Neural progenitor cell (in vitro differentiated cells): Measurements from ENCODE around the gene NUDT16L1.

Experiments
- CTCF ChIP-seq: fragments of 200-600 bp; sonication (generic); IDR thresholded peaks from 2 replicates; pipeline ENCODE4 v1.5.1; 2017; ENCODE audit warnings: antibody characterized with exemption, mild to moderate bottlenecking
- EZH2 ChIP-seq: fragments of 200-600 bp; sonication (generic); IDR thresholded peaks from 2 replicates; pipeline ENCODE4 v1.6.1; 2017; ENCODE audit warnings: antibody characterized with exemption, mild to moderate bottlenecking, moderate library complexity

DNA sequence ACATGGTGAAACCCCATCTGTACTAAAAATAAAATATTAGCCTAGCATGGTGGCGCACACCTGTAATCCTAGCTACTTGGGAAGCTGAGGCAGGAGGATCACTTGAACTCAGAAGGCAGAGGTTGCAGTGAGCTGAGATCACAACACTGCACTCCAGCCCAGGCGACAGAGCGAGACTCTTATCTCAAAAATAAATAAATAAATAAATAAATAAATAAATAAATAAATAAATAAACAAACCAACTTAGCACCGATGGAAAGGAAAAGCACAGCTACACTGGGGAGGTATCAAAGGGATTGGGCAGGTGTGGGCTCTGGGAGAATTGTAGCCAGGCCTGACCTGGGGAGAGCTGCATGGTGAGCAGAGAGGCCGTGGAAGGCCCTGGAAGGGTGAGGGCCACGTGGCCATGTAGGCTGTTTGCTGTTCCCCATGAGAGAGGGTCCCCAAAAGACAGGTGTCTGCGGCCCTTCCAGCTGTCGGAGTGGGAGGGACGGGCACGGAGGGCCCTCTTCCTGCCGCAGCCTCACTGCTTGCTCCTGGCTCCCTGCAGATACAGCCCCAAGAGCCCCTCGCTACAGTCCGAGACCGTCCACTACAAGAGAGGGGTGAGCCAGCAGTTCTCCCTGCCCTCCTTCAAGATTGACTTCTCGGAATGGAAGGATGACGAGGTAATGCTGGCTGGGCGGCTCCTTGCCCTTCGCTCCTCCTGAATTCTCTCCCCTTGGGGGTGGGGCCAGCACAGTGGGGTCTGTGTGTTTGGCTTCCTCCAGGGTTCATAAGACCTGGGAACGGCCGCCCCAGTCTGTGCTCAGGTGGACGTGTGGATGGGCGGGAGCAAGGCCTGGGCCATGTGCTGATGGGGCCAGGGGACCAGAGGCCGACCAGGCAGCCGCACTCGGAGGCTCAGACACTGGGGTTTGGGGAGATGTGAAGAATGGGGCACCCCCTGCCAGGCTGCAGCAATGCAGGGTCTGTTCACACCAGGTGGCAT is 36.4 kb upstream of the NUDT16L1 start:
- no peak for TF ChIP-seq CTCF
- TF ChIP-seq EZH2, result no peak
